Thyroid gland (tissue), 4 donors: ENCODE measurements around the gene CCDC63. TPM values are rescaled to one million over a fixed set of nuclear protein-coding genes. Genes with fewer than 3 reads are reported as not detected.

ENCODE experiments used
- DNase-seq, 2 donors: peaks; one replicate each; pipeline ENCODE4 v3.0.0-alpha.2; 2019
- H3K27ac ChIP-seq, 3 donors: fragments of 200-600 bp; sonication (generic); 1 replicate in 2 of 3; 2 replicates in 1 of 3; pipeline ENCODE4 v1.5.1; 2016 to 2019; ENCODE audit warnings: mild to moderate bottlenecking in 1 of 3, moderate library complexity in 1 of 3
- H3K27me3 ChIP-seq: fragments of 200-600 bp; sonication (generic); one replicate; pipeline ENCODE4 v1.5.1; 2019
- H3K36me3 ChIP-seq, 2 donors: fragments of 200-600 bp; sonication (generic); one replicate each; pipeline ENCODE4 v1.5.1; 2016 to 2019
- H3K4me1 ChIP-seq, 2 donors: fragments of 200-600 bp; sonication (generic); one replicate each; pipeline ENCODE4 v1.5.1; 2017 to 2019
- H3K4me3 ChIP-seq, 3 donors: fragments of 200-600 bp; sonication (generic); replicated peaks in 1 of 3; 1 replicate in 2 of 3; 2 replicates in 1 of 3; pipeline ENCODE4 v1.5.1; 2016; ENCODE audit warnings: mild to moderate bottlenecking in 1 of 3
- H3K9me3 ChIP-seq: fragments of 200-600 bp; sonication (generic); one replicate; pipeline ENCODE4 v1.5.1; 2017
- CTCF ChIP-seq, 6 experiments: fragments of 200-600 bp in 3 of 6; fragments of 450-650 bp in 3 of 6; sonication (generic) in 3 of 6; IDR thresholded peaks; one replicate each; pipeline ENCODE4 v1.5.1; 2016 to 2019; ENCODE audit warnings: antibody characterized with exemption in 6 of 6, mild to moderate bottlenecking in 2 of 6, inconsistent platforms in 1 of 6, moderate library complexity in 1 of 6
- POLR2A ChIP-seq, 2 donors: fragments of 450-650 bp; IDR thresholded peaks; one replicate each; pipeline ENCODE4 v1.6.1; 2017; ENCODE audit warnings: antibody characterized with exemption in 2 of 2, mild to moderate bottlenecking in 2 of 2, moderate library complexity in 1 of 2
- WGBS, 2 donors: methylation state at CpG; one replicate each; pipeline ENCODE4 v1.1.5; 2017; 5-methylcytosine and 5-hydroxymethylcytosine counted together
- intact Hi-C: fragments of 100-400 bp; cut with DNase I; formaldehyde crosslinking; loops from one replicate; pipeline ENCODE4 v1.15.1; 2023
- total RNA-seq, 4 donors: library from RNA; depleted of rRNA; stranded (reverse); fragments of >200 nt; gene quantifications; one replicate each; pipeline ENCODE4 v1.2.3, GENCODE V29; 2016

CCDC63 gene
- total RNA-seq, 4 donors from 2014 or later: not detected

- intact Hi-C loops: no loop called here
- Histone ChIP-seq H3K4me3 (no peak overlapping the region), H3K9me3 (no peaks in the 10 kb centered on the region), H3K27me3 (no peaks in the 10 kb centered on the region), H3K27ac (no peak overlapping the region), H3K36me3 (no peaks in the 10 kb centered on the region), H3K4me1 (peaks cover 0 to 5% of the 10 kb centered on the region in 2 donors)
- DNase-seq: no peak
- TF ChIP-seq CTCF (IDR thresholded peaks at IDR 0.05): no peak
- WGBS, 2 donors: 95% methylated on average over 6 of the region's 6 CpGs
These were observed 1.6 kb downstream of the CCDC63 start for GRCh38 chr12:110848314-110848923.

- H3K27me3 ChIP-seq: no peaks in the 10 kb centered on the region
- no peaks in the 10 kb centered on the region for H3K9me3 ChIP-seq
- H3K36me3 ChIP-seq: no peaks in the 10 kb centered on the region
- no peak for DNase-seq
- no peak overlapping the region for H3K4me3 ChIP-seq
- 82 to 87% methylated on average over 4 of the region's 4 CpGs for WGBS, 2 donors
- H3K27ac ChIP-seq: no peak overlapping the region
- TF ChIP-seq CTCF (IDR thresholded peaks at IDR 0.05) (no peak), POLR2A (IDR thresholded peaks at IDR 0.05) (no peak)
- intact Hi-C loops: no loop called here
- H3K4me1 ChIP-seq: peaks cover 0 to 5% of the 10 kb centered on the region in 2 donors
These were observed 2.4 kb downstream of the CCDC63 start for GRCh38 chr12:110849221-110849620.

- 86 to 94% methylated on average over 5 of the region's 5 CpGs for WGBS, 2 donors
These were observed 3.1 kb downstream of the CCDC63 start for GRCh38 chr12:110849748-110850403.

GRCh38 chr12:110850762-110851161, 4.0 kb downstream of the CCDC63 start:
- no peak for TF ChIP-seq POLR2A (IDR thresholded peaks at IDR 0.05)
- TF ChIP-seq CTCF (IDR thresholded peaks at IDR 0.05): no peak
- Histone ChIP-seq H3K36me3 (no peaks in the 10 kb centered on the region), H3K27ac (no peak overlapping the region), H3K27me3 (no peaks in the 10 kb centered on the region), H3K9me3 (no peaks in the 10 kb centered on the region), H3K4me3 (no peak overlapping the region), H3K4me1 (peaks cover 0 to 5% of the 10 kb centered on the region in 2 donors)
- WGBS, 2 donors: 72 to 74% methylated on average over 5 of the region's 5 CpGs
- intact Hi-C loops: no loop called here
- no peak for DNase-seq

More at GRCh38 chr12:110849748-110850403, 3.1 kb downstream of the CCDC63 start:
- no peak for TF ChIP-seq POLR2A (IDR thresholded peaks at IDR 0.05)
- no peak for TF ChIP-seq CTCF (IDR thresholded peaks at IDR 0.05)
- no peak overlapping the region for H3K4me3 ChIP-seq
- no peaks in the 10 kb centered on the region for H3K27me3 ChIP-seq
- DNase-seq: no peak
- no peaks in the 10 kb centered on the region for H3K9me3 ChIP-seq
- H3K27ac ChIP-seq: no peak overlapping the region
- H3K36me3 ChIP-seq: no peaks in the 10 kb centered on the region
- intact Hi-C loops: no loop called here
- H3K4me1 ChIP-seq: peaks cover 0 to 5% of the 10 kb centered on the region in 2 donors

GRCh38 chr12:110853836-110854235, 7.0 kb downstream of the CCDC63 start:
- no peak overlapping the region for H3K4me3 ChIP-seq
- H3K27ac ChIP-seq: no peak overlapping the region
- H3K9me3 ChIP-seq: no peaks in the 10 kb centered on the region
- WGBS, 2 donors: 44 to 47% methylated on average over 4 of the region's 4 CpGs
- H3K27me3 ChIP-seq: no peaks in the 10 kb centered on the region
- intact Hi-C loops: no loop called here
- peak; percentile 7 to 10 for DNase-seq
- no peak for TF ChIP-seq POLR2A (IDR thresholded peaks at IDR 0.05)
- no peak for TF ChIP-seq CTCF (IDR thresholded peaks at IDR 0.05)
- no peaks in the 10 kb centered on the region for H3K4me1 ChIP-seq
- H3K36me3 ChIP-seq: no peaks in the 10 kb centered on the region
